Mononuclear cell (primary cell): ENCODE results near the gene PRRX1. TPM values are rescaled to one million over a fixed set of nuclear protein-coding genes. Genes with fewer than 3 reads are reported as not detected.

Source experiments
- H3K27me3 ChIP-seq: 2 replicates; pipeline ENCODE4 v1.6.0; 2011; ENCODE audit warnings: low read length, control low read depth; ENCODE audit not compliant: insufficient read depth
- H3K4me1 ChIP-seq: 2 replicates; pipeline ENCODE4 v1.5.1; 2011; ENCODE audit warnings: mild to moderate bottlenecking, low read length, control low read depth; ENCODE audit not compliant: insufficient read depth
- H3K4me3 ChIP-seq: 2 replicates; pipeline ENCODE4 v1.5.1; 2011; ENCODE audit warnings: mild to moderate bottlenecking, low read length, moderate library complexity
- H3K9me3 ChIP-seq: 2 replicates; pipeline ENCODE4 v1.5.1; 2011; ENCODE audit warnings: low read depth, mild to moderate bottlenecking, control low read depth, low read length
- total RNA-seq: library from RNA; depleted of rRNA; stranded (reverse); fragments of >200 nt; gene quantifications from one replicate; pipeline ENCODE4 v1.2.3, GENCODE V29; 2012

The PRRX1 gene
- total RNA-seq, 1 donor = not detected

- Histone ChIP-seq H3K9me3 (no peaks in the 10 kb centered on the region), H3K4me3 (no peak overlapping the region), H3K27me3 (no peaks in the 10 kb centered on the region), H3K4me1 (no peaks in the 10 kb centered on the region)
These were observed 47.8 kb downstream of the PRRX1 start for GRCh38 chr1:170711682-170712081.

- Histone ChIP-seq H3K27me3 (no peaks in the 10 kb centered on the region), H3K9me3 (no peaks in the 10 kb centered on the region), H3K4me3 (no peak overlapping the region), H3K4me1 (no peaks in the 10 kb centered on the region)
These were observed 50.2 kb downstream of the PRRX1 start for GRCh38 chr1:170714163-170714562.

DNA sequence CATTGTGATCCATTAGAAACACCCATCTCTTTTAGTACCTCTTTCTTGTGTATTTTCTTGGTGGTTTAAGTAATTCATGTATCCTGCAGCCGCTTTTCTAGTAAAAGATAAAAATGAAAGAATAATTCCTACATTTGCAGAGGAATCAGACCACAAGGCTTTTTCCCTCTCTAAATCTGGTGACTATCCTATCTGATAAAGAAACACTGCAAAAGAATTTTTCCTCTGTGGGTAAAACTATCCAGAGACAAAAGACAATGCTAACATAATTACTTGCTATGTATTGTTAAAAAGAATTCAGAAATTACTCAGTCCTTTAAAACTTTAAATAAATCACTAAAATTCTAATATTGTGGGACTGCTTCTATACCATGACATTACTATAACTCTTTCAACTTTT lies 51.0 kb downstream of the PRRX1 start:
- Histone ChIP-seq H3K9me3 (no peaks in the 10 kb centered on the region), H3K4me3 (no peak overlapping the region), H3K27me3 (no peaks in the 10 kb centered on the region), H3K4me1 (no peaks in the 10 kb centered on the region)

DNA sequence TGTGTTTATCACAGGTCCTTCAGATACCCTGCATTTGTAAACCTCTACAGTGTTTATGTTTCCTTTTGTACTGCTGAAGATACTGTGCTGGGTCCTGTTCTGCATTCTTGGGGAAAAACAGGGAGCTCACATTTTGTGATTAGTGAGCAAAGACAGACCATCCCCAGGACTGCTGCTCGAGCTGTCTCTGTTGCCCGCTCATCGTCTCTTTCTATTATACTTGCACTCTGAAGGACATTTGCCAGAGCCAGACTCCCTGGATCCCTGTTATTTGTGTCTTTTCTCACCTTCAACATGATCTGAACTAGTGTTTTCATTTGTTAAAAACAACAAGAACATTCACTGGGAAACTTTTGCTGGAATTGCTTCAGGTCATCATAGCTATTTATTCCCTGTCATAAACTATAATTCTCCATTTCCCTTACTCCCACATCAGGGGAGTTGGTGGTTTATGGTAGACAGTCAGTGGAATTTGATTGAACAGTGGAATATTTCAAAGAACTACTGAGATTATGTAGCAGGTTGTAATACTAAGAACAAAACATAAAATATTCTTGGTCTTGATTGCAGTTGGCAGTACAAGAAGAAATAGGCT lies 53.0 kb downstream of the PRRX1 start:
- no peaks in the 10 kb centered on the region for H3K9me3 ChIP-seq
- H3K4me1 ChIP-seq = no peaks in the 10 kb centered on the region
- H3K27me3 ChIP-seq = no peaks in the 10 kb centered on the region
- H3K4me3 ChIP-seq = no peak overlapping the region

- Histone ChIP-seq H3K4me1 (no peaks in the 10 kb centered on the region), H3K4me3 (no peak overlapping the region), H3K27me3 (no peaks in the 10 kb centered on the region), H3K9me3 (no peaks in the 10 kb centered on the region)
These were observed 56.7 kb downstream of the PRRX1 start for GRCh38 chr1:170720661-170721060.

DNA sequence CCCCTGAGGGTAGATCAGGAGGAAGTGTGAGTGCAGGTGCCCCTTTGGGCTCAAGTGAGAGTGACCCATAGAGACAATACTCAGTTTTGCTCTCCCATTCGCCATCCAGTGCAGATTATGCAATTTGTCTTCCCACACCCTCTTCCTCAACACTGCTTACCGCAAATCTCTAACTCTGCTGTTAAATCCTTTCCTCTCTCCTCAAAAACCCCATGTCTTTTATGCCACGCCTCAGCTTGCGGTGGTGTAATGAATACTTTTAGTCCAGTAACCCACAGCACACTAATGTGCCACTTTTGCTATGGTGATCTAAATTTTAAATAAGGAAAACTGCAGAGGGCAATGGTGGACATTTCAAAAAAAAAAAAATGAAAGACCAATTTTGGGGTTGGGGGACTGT lies 57.7 kb downstream of the PRRX1 start:
- no peaks in the 10 kb centered on the region for H3K4me1 ChIP-seq
- no peaks in the 10 kb centered on the region for H3K9me3 ChIP-seq
- no peaks in the 10 kb centered on the region for H3K27me3 ChIP-seq
- no peak overlapping the region for H3K4me3 ChIP-seq

- no peaks in the 10 kb centered on the region for H3K9me3 ChIP-seq
These were observed 59.6 kb downstream of the PRRX1 start for GRCh38 chr1:170723518-170723917.

GRCh38 chr1:170725326-170725725 lies 61.4 kb downstream of the PRRX1 start:
- Histone ChIP-seq H3K27me3 (no peaks in the 10 kb centered on the region), H3K4me1 (no peaks in the 10 kb centered on the region), H3K9me3 (no peaks in the 10 kb centered on the region), H3K4me3 (no peak overlapping the region)

More at GRCh38 chr1:170723518-170723917, 59.6 kb downstream of the PRRX1 start:
- H3K27me3 ChIP-seq = no peaks in the 10 kb centered on the region
- no peak overlapping the region for H3K4me3 ChIP-seq
- no peaks in the 10 kb centered on the region for H3K4me1 ChIP-seq

GRCh38 chr1:170727963-170728362 lies 64.0 kb downstream of the PRRX1 start:
- Histone ChIP-seq H3K4me3 (no peak overlapping the region), H3K4me1 (no peaks in the 10 kb centered on the region), H3K9me3 (no peaks in the 10 kb centered on the region), H3K27me3 (no peaks in the 10 kb centered on the region)

DNA sequence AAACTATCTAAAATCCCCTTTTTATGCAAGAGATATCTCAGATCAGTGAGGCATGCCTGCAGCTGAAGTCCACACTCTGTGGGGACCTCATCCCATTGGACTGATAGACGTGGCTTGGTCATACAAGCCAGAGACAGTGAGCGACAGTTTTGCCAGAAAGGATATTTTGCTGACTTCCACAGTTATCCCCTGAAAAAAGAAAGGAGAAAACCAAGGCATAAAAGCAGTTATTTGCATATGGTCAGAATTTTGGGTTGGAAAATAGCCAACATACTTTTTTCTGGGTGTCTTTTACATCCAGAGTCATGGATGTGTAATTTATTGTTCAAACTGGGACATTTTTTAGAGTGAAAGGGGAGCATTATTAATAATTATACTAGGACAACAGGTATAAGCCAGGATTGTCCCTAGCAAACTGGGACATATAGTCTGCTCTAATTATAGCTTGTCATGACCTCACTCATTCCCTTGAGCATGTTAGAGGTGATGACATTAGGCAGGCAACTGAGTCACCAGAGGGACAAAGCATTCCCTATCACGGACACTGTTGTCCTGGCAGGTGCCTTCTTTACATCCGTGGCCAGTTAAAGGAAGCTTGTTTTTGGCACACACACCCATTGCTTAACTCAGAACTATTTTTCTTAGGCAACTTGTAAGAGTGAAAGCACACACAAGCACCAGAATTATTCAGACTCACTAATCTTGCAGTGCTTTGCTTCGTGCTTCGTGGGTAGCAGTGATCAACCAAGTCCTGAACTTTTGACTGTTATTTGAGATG lies 65.5 kb downstream of the PRRX1 start:
- H3K9me3 ChIP-seq = no peaks in the 10 kb centered on the region
- no peaks in the 10 kb centered on the region for H3K4me1 ChIP-seq
- no peaks in the 10 kb centered on the region for H3K27me3 ChIP-seq
- no peak overlapping the region for H3K4me3 ChIP-seq

- Histone ChIP-seq H3K9me3 (no peaks in the 10 kb centered on the region), H3K4me3 (no peak overlapping the region), H3K27me3 (no peaks in the 10 kb centered on the region), H3K4me1 (no peaks in the 10 kb centered on the region)
These were observed 66.1 kb downstream of the PRRX1 start for GRCh38 chr1:170730014-170730413.

DNA sequence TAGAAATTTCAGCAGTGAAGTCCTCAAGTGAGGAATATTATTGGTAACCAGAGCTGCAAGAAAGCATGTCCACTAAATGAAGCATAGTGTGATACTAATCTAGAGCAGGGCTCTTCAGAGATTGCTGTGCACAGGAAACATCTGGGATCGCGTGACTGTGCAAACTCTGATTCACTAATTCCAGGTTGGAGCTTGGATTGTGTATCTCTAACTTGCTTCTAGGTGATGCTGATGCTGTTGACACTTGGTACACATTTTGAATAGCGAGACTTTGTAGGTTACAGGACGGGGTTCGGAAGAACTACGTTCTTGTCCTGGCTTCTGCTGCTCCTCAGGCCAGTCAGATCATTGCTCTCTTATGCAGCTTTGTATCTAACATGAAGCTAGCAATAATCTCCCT lies 66.5 kb downstream of the PRRX1 start:
- Histone ChIP-seq H3K4me1 (no peaks in the 10 kb centered on the region), H3K4me3 (no peak overlapping the region), H3K9me3 (no peaks in the 10 kb centered on the region), H3K27me3 (no peaks in the 10 kb centered on the region)

GRCh38 chr1:170731566-170732251 lies 67.8 kb downstream of the PRRX1 start:
- no peak overlapping the region for H3K4me3 ChIP-seq
- H3K9me3 ChIP-seq = no peaks in the 10 kb centered on the region
- no peaks in the 10 kb centered on the region for H3K27me3 ChIP-seq
- no peaks in the 10 kb centered on the region for H3K4me1 ChIP-seq

DNA sequence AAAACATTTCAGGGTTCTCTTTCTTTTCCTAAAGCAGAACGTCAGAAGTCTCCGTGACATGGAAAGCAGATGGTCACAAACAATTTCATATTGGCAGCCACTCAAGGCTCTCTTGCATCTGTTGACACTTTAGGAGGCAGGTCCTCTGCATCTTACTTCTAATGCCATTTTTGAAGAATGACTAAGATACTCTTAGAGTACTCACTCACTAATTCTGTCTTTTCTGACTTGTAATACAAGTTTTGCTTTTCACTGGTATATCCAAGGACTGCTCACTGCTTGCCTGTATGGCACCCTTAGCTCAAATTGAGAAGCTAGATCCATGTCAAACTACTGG lies 68.3 kb downstream of the PRRX1 start:
- H3K4me1 ChIP-seq = no peaks in the 10 kb centered on the region
- H3K27me3 ChIP-seq = no peaks in the 10 kb centered on the region
- H3K9me3 ChIP-seq = no peaks in the 10 kb centered on the region
- H3K4me3 ChIP-seq = no peak overlapping the region

DNA sequence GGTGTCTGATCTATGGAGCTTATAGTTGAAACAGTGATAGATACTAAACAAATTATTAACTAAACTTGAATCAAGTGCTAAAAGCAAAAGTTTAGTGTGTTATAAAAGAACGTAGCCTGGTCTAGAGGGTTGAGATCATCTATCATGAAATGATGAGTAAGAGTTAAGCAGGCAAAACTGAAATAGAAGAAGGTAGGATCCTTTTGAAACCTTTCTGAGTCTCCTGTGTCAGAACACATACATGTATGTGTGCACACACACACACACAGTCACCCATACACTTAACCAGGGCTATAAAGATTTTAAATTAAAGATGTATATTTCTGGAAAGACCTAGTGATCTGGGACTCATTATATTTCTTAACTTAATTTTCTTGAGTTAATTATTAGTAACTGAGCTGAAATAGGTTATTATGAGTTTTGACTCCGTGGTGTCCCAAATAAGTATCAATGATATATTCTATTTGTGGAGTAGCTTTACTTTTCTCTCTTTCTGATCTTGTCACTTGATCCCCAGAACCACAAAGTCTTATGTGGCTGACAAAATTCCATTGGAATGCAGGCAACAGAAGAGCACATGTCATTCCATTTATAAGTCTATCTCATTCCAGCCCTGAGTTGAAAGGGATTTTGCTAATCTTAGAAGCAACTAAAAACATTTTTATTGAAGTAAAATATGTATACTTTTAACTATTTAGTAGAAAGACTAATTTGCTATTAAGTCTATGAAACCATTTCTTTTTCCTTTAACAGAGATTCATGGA lies 70.7 kb downstream of the PRRX1 start:
- H3K27me3 ChIP-seq = no peaks in the 10 kb centered on the region
- H3K4me1 ChIP-seq = no peaks in the 10 kb centered on the region
- H3K4me3 ChIP-seq = no peak overlapping the region
- no peaks in the 10 kb centered on the region for H3K9me3 ChIP-seq
